GM12801 (cell line): ENCODE measurements around the gene MPP2.

Source experiments
- CTCF ChIP-seq: IDR thresholded peaks from one replicate; pipeline ENCODE4 v1.5.1; 2011; ENCODE audit warnings: control low read depth; ENCODE audit not compliant: insufficient read length; ENCODE audit errors: extremely low read depth

Gene MPP2

DNA sequence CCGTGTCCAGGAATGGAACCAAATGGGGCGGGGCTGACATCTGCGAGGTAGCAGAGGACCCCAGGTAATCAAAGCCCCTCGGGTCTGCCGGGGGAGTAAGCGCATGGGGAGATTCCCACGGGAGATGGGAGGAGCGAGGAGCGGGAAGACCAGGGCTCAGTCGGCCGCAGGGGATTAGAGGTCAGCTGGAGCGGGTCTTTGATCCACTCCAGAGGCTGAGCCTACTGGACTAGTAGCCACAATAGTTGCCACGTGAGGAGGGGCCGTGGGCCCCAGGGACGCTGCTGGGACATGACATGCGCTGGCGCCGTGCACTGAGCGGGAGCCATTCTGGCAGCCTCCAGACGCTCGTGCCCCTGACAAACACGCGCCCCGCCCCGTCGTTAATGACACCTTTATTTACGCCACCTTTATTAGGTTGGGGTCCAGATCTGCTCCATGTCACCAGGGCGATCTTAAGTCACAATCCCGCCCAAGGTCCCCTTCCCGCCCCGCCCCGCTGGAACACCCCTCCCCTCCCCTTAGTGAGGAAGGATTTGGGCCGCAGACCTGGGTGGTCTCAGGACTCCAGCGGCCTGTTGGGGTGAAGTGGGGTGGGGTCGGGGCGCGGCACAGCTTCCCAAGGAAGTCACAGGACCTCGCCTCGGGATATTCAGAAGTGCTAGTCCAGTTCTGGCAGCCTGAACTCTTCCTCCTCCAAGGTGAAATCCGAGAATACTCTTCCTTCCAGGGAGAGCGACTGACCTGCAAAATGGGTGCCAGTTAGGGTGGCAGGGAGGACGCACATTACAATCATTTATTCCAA is 19.9 kb upstream of the MPP2 start:
- no peak for TF ChIP-seq CTCF

DNA sequence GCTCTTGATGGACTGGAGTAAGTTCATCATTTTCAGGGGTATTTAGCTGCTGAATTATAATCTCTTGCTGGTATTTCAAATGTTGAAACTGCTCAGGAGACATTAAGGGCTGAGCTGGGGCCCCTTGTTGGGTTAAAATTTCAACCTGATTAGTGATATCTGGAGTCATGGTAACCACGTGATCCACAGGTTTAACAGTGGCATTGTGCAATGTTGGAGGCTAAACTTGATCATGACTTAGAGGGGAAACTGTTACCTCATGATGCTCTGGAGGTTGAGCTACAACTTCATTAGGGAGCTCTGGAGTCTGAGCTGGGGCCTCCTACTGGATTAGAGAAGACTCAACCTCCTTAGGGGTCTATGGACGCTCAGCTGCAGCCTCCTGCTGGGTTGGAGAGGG is 17.2 kb upstream of the MPP2 start:
- TF ChIP-seq CTCF: no peak

DNA sequence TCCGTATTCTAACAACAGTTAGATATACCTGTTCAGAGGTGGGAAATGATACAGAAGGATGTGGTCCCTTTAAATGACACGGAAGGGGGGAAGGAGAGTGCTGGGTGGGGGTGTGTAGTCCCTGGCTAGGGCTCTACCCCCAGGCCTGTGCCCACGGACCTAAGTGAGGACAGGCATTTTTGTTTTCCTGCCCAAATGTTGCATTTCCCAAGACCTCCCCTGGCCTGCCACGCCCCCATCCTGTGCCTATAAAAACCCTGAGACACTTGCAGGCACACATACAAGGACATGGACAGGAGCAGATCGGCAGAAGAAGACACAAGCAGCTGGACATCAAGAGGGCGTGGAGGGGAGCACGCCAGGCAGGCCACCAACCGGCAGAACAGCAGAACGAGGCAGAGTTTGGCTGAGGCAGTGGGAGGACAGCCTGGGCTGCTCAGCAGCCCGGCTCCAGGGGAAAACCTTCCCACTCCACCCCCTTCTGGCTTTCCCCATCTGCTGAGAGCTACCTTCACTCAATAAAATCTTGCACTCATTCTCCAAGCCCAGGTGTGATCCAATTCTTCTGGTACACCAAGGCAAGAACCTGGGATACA is 13.3 kb upstream of the MPP2 start:
- no peak for TF ChIP-seq CTCF

DNA sequence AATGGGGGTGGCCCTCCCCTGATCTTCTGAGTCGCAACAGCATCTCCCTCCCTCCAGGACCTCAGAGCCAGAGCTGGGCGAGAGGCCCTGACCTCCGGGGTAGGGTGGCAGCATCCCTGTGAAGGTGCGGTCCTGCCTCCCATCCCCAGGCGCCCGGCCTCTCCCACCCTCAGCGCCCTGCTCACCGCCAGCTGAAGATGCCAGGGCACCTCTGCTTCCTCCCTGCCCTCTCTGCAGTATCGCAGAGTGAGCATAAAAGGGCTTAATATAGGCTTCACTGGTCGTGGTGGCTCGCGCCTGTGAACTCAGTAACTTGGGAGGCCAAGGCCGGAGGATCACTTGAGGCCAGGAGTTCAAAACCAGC is 10.7 kb upstream of the MPP2 start:
- no peak for TF ChIP-seq CTCF

- no peak for TF ChIP-seq CTCF
These were observed 10.2 kb upstream of the MPP2 start for GRCh38 chr17:43917348-43918025.

- no peak for TF ChIP-seq CTCF
These were observed 9.6 kb upstream of the MPP2 start for GRCh38 chr17:43917016-43917347.

DNA sequence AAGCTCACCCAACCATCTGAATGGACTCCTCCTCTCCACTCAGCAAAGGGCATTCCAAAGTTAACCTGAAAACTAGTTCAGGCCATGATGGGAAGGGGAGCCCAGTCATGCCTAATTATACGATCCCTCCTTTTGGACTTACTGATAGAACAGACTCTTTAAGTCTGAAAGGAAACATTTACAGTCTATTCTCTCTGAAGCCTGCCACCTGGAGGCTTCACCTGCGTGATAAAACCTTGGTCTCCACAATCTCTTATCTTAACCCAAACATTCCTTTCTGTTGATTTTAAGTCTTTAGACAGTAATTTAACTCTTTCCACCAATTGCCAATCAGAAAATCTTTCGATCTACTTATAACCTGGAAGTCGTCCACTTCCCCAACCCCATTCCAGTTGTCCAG is 9.0 kb upstream of the MPP2 start:
- no peak for TF ChIP-seq CTCF
